Measurements from ENCODE around the gene TBC1D7.

The TBC1D7 gene

DNA sequence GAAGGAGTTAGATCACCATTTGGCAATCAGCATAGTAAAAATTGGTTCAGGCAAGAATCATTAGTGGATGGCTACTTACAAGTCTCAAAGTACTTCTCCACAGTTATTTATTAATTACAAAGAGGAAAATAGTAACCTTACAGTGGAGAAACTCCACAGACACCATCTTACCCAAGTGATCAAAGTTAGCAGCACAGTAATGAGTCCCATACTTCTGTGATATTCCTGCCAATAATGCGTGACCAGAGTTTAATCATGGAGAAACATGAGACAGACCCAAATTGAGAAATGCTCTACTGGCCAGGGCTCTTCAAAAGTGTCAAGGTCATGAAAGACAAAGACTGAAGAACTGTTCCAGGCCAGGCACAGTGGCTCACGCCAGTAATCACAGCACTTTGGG lies 9.5 kb downstream of the TBC1D7 start:
- DNase-seq: no peak

DNA sequence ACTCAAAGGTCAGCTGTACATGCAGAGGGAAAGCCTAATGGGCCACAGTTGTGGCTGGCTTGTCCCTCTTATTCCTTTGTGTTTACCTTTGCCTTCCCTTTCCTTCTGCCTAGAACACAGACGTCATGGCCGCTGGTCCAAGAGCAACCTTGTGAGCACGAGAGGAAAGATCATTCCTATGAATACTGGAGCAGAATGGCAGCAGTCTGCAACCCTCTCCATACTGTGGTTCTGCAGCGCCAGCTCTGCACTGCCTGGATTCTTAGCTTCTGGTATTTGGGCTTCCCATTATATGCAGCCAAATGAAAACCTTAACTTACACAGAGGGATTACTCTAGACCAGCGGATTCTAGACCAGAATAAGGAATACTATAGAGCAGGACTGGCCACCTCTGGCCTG lies 12.4 kb downstream of the TBC1D7 start:
- no peak for DNase-seq

DNA sequence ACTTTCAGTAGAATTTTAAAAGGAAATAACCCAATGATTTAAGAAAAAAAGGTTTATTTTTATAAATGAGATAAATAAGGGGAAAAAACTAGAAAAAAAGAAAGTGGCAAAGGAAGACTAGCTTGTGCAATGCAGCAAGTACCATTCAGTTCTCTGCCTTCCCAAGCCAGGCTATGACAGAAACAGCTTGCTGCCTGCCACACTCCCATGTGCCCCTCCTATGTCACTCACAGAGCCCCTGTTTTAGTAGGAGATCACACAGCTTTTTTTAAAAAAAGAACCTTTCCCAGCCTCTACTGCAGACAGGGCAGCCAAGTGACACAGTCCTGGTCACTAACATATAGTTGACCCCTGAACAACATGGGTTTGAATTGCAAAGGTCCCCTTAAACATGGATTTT lies 13.5 kb downstream of the TBC1D7 start:
- no peak for DNase-seq

DNA sequence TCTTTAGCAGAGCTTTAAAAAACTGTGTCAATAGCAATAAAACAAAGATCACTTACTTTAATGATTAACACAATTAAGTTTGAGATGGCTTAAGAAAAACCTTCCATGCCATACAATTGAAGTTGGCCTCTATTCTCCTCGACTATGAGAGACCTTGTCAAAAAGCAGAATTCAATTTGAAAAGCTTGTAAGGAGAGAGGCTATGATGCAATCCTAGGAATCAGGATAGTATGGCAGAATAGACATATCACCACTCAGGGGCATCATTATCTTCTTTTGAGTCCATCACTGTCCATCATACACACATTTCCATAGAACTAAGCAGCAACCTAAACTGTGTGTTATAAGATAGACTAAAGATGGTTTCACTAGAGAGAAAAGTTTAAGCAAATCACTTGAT lies 17.2 kb downstream of the TBC1D7 start:
- DNase-seq: no peak

DNA sequence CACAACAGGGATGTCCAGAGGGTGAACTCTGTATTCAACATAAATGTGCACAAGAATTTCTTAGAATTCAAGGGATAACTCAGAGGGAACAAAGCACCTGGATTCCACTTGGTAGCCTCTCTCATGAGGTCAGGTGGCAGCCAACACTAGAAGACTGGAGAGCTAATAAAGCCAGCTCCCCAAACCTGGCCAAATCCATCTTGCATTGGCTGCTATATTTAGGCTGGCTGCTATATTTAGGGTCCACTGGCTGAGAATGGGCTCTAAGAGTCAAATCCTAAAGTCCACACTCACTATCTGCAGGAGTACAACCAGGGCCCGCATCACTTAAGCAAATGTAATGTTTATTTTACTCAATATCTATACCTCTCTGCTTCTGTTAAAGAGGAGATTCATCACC lies 20.0 kb downstream of the TBC1D7 start:
- DNase-seq: no peak

DNA sequence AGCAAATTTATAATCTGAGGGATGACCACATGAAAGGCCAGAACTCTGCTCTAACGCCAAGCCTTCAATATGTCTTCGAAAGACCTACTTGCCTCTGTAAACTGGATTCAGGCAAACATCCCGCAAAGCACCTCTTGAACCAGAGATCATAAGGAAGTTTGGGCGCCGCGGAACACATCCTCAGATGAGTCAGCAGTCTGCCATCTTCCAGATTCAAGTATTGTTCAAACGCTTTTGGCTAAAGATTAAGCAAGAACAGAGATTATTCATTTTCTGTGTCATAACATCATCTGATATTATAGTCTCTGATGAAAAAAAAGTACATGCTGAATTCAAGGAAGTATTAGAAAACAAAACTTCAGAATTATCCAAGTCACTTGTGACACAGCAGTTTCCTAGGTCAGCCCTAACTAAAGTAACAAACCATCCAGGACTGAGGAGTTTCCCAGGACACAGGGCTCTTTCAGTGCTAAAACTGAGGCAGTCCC lies 20.8 kb downstream of the TBC1D7 start:
- no peak for DNase-seq

- DNase-seq: no peak
Observed at GRCh38 chr6:13305791-13306190, 22.5 kb downstream of the TBC1D7 start.

GRCh38 chr6:13305288-13305687 lies 23.0 kb downstream of the TBC1D7 start:
- no peak for DNase-seq

DNA sequence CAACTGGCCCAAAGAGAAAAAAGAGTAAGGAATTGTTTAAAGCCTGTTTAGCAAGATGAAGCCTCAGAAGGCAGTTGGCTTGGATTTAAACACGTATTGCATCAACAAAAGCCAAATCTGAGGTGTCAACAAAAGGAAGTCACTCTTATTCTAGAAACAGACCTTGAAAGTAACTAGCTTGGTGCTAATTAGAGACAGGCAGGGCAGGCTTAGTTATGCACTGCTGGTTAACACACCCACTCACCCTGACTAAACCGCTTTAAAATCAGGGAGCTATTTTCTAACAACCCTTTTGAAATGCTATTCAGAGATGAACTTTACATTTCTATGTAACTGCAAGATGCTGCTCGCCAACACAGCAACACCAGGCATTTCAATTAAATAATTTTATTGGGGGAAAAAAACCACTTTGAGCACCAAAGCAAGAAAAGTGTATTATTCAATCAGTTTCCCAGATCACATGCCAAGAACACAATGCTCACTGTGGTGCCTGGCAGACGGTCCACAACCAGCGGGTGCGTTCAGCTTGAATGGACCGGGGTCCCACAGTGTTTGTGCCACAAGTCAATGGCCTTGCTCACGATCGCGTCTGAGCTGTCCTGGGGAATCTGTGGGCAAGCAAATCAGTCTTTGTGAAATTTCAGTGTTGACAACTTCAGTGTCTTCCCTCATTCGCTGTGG lies 23.6 kb downstream of the TBC1D7 start:
- no peak for DNase-seq

DNA sequence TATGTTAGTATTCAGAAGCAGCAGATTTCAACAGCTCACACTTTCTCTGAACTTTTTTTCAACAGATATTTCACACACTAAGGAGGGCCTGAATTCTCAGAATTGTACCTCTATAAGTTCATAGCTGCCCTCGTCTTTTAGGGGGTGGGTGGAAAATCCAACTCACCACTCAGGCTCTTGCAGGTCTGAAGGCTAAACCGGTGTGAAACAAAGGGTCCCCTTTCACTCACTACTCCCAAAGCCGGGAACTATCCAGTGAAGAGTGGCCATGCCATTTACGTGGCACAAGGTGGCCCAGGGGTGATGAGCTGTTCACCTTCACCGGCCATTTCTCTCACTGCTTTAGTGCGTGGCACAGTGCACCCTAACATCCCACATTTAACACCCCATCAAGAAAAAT lies 24.2 kb downstream of the TBC1D7 start:
- no peak for DNase-seq

DNA sequence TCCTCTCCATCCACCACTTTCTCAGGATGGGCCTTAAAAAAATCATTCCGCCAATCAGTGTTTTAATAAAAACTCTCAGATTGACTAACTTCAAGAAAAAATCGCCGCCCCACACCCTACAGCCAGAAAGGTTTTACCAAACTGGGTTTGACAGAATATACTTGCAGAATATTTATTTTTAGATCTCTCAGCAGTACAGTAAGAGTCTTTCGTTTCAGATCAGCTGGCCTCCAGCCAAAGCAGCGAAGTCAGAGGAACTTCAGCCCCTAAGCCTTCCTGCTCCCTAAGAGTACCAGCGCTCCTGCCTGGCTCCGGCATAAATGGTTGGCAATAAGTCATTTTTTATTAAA lies 24.7 kb downstream of the TBC1D7 start:
- DNase-seq: no peak

DNA sequence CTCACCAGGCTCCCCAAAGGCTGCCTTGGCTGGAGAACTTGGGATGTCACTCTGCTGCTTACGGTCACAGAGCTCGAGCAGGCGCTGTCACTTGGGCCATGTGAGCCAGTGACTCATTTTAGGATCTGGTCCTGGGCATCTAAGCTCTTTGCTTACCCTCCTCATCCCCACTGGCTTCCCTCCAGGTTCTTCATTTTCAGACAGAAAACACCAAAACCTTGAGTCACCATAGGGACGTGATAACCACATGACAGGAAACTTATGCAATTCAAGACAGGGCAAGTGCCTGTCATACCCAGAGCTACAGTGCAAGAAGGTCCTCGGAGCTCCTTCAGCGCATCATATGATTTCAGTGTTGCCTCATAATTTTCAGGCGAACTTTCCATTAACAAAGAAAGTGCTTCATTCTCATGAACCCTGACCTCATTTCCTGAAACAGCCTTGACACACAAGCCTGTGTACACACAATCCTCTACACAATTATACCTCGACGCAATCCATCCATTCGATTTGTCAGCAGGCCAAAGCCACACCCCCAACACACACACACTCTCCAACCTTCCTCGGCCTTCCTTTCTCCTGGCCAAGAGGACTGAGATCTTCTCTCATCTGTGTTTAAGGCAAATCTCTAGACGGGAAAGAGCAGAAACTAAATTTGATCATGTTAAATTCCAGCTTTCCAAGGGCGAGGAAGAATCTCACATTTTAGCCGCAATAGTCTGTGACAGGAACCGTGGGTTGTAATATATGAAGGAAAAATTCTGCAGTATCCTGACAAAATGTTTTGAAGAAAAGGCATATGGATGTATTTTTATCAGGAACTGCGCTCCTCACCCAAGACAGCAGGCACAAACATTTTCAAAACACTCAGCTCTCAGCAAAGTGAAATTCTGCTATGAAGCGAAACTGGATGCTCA lies 25.3 kb downstream of the TBC1D7 start:
- DNase-seq: peak; percentile 16

DNA sequence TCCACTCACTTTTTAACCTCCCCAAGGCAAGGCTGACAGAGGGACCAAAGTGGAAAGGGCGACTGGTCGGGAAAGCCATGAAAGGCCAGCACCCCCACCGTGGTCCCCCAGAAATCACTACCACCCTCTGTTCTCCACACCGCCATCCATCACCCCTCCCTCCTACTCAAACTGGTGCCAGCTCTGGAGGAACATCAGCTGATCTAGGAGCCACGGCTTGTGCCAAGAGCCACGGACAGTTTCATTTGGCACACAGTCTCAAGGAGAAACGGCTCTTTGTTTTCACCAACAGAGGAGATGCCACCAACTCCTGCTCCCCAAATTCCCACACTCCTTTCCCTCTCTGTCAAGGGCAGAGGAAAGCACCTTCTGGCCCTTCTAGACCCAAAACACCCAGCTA lies 26.0 kb downstream of the TBC1D7 start:
- no peak for DNase-seq

DNA sequence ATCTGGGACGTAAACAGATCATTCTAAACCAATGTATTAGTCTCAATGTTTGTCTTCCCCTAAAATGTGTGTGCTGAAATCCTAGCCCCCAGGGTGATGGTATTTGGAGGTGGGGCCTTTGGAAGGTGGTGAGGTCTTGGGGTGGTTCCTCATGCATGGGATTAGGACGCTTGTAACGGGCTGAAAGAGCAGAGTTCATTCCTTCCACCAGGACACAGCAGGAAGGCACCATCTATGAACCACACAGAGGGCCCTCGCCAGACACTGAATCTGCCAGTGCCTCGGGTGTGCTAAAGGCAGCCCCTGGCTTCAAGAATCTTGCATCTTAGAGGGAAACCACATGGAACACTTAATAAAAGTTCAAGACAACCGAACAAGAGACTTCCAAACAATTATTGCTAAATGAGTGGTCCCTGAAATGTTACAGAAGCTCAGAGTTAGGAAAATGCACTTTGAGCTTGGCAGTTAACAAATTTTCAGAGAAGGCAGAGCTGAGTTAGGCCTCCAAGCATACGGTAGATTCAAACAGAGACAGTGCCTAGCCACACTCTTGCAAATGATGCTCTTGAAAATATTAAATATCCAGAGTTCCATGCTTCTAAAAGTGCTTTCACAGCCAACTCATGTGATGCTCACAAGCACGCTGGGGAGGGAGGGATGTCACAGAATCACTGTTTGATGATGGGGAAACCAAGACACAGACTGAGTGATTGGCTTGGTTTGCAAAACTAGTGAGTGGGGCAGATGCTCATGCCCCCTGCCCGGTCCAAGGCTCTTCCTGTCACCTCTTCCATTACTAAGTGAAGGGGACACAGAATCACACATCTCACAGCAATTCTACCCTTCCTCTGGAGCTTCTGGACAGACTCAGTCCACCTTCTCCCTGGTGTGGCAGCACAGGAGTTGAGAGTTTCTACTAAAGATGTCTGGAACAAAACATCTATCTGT lies 27.4 kb downstream of the TBC1D7 start:
- no peak for DNase-seq

DNA sequence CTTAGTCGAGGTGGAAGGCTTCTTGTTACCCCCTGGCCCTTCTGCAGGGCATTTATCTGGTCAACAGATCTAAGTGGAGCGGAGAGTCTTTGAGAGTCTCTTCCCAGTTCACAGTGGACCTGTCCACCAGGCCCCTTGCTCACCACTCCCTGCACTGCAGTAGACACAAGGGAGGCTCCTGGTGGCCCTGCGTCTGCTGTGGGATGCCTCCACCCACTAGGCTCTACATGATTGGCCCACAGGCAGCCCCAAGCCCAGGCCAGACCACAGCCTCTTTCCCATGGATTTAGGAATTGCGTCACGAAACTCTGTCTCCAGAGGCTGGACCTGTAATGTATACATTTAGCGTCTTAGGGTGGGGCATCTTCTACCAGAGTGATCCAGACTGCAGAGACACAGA lies 28.4 kb downstream of the TBC1D7 start:
- DNase-seq: no peak

GRCh38 chr6:13299403-13299821 lies 28.9 kb downstream of the TBC1D7 start:
- no peak for DNase-seq

DNA sequence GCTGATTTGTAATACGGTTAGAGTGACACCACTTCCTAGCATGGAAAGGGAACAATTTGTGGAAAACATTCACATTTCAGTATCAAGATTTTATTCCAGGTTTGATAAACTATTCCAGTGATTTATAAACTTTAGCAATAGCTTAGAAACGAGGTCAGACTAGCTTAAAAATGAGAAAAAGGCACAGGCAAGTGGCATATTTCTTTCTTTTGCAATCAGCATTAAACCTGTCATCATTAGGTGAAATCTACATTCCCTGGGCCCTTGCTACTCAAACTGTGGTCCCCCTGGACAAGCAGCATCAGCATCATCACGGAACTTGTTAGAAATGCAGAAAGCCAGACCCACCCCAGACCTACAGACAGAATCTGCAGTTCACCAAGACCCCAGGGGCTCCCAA lies 29.9 kb downstream of the TBC1D7 start:
- no peak for DNase-seq

DNA sequence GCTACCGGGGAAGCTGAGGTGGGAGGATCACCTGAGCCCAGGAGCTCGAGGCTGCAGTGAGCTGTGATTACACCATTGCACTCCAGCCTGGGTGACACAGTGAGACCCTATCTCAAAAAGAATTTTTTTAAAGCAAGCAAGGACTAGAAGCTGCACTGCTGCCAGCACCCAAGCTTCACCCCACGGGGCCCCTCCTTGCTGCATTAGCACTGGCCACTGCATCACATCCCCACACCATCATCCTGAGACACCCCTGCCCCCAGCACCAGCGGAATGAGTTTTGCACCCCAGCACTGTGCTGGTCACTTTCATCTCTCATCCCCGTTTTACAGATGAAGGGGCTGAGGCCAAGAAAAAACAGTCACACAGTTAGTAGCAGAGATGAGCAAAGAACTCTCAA lies 30.9 kb downstream of the TBC1D7 start:
- no peak for DNase-seq

GRCh38 chr6:13296536-13296997 lies 31.8 kb downstream of the TBC1D7 start:
- no peak for DNase-seq

DNA sequence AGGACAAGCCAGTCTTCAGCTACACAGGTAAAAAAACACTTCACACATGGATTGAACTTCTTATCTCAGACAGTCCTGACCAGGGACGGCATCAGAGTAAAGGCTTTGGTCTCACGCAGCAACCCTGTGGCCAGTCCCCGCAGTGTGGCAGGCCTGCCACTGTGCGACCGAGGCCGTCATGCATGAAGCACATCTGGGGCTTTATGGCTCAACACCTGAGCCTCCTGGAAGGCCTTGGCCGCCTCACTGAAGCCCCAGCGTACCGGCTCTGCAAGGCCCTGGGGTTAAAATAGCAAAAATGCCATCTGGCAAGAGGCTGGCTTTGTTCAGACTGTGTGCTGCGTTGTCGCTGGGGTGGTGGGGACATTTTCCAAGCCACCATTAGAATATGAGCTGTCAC lies 32.8 kb downstream of the TBC1D7 start:
- no peak for DNase-seq

DNA sequence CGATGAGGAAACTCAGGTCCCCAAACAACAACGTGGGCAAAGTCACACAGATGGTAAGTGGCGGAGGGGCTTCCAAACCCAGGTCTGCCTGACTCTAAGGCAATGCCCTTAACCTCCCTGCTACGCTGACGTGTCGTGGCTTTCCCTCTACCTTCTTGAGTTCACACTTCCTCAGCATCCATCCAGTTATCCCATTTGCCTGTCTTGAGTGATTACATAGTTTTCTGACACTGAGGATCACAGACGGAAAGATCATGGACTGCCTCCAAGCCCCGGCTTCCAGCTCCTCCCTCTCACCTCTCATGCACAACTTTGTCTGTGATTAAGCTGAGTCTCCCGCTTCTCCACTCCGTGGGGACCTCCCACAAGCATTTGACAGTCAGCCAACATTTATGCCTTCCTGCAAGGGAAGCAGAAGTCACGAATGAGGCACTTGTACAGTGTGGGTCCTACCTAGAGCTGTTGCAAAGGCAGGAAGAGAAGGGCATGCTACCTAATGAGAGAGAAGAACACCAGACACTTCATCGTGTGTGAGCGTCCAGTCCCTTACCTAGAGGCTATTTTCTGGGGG lies 33.8 kb downstream of the TBC1D7 start:
- DNase-seq: no peak

GRCh38 chr6:13292774-13293173 lies 35.6 kb downstream of the TBC1D7 start:
- DNase-seq: no peak

GRCh38 chr6:13290335-13290734 lies 38.0 kb downstream of the TBC1D7 start:
- no peak for DNase-seq
